ENCODE data around the gene SLC44A2.

- TF ChIP-seq CTCF (IDR thresholded peaks at IDR 0.05) (no peak), POLR2AphosphoS5 (IDR thresholded peaks at IDR 0.05) (no peak), EP300 (IDR thresholded peaks at IDR 0.05; ENCODE audit: low read depth) (no peak), POLR2A (IDR thresholded peaks at IDR 0.05) (no peak)
These were observed 66.0 kb downstream of the SLC44A2 start for GRCh38 chr19:10691178-10691881.
